ENCODE measurements around the gene TSHZ2.

- TF ChIP-seq, protein P1, sequence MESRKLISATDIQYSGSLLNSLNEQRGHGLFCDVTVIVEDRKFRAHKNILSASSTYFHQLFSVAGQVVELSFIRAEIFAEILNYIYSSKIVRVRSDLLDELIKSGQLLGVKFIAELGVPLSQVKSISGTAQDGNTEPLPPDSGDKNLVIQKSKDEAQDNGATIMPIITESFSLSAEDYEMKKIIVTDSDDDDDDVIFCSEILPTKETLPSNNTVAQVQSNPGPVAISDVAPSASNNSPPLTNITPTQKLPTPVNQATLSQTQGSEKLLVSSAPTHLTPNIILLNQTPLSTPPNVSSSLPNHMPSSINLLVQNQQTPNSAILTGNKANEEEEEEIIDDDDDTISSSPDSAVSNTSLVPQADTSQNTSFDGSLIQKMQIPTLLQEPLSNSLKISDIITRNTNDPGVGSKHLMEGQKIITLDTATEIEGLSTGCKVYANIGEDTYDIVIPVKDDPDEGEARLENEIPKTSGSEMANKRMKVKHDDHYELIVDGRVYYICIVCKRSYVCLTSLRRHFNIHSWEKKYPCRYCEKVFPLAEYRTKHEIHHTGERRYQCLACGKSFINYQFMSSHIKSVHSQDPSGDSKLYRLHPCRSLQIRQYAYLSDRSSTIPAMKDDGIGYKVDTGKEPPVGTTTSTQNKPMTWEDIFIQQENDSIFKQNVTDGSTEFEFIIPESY (IDR thresholded peaks at IDR 0.05; ENCODE audit: extremely low read depth, insufficient replicate concordance, low read length), result no peak
- no peak for TF ChIP-seq POLR2A (IDR thresholded peaks at IDR 0.05; ENCODE audit: borderline replicate concordance, extremely low read depth, insufficient read depth, insufficient read length)
Observed at GRCh38 chr20:52962183-52962582, 10.0 kb upstream of the TSHZ2 start.

Measured in HCT116 (cell line).